GM12872 (cell line): ENCODE data around the gene CLRN3.
A peak's percentile ranks its signal among the peaks of the same experiment; 100 is the strongest.

Experiments used
- CTCF ChIP-seq: IDR thresholded peaks from 3 replicates; pipeline ENCODE4 v1.5.1; 2011; ENCODE audit warnings: low read depth, mild to moderate bottlenecking, low read length, moderate library complexity; ENCODE audit not compliant: insufficient read depth

Gene CLRN3

DNA sequence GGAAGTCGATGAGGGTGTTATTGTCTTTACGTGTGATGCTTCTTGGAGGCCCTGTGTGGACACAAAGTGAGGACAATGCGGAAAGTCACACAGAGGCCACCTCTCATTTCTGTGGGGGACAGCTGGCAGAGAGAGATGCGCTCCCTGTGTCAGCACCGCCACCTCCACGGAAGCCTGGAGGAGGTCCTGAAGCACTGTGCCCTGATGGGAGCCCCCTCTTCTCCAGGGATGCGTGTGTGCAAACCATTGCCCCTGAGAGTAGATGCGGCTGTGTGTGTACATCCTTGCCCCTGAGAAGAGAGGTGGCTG lies 16.2 kb upstream of the CLRN3 start:
- TF ChIP-seq CTCF, result no peak

GRCh38 chr10:127908106-127908958 lies 15.6 kb upstream of the CLRN3 start:
- TF ChIP-seq CTCF, result no peak

GRCh38 chr10:127907411-127908105 lies 14.8 kb upstream of the CLRN3 start:
- no peak for TF ChIP-seq CTCF

DNA sequence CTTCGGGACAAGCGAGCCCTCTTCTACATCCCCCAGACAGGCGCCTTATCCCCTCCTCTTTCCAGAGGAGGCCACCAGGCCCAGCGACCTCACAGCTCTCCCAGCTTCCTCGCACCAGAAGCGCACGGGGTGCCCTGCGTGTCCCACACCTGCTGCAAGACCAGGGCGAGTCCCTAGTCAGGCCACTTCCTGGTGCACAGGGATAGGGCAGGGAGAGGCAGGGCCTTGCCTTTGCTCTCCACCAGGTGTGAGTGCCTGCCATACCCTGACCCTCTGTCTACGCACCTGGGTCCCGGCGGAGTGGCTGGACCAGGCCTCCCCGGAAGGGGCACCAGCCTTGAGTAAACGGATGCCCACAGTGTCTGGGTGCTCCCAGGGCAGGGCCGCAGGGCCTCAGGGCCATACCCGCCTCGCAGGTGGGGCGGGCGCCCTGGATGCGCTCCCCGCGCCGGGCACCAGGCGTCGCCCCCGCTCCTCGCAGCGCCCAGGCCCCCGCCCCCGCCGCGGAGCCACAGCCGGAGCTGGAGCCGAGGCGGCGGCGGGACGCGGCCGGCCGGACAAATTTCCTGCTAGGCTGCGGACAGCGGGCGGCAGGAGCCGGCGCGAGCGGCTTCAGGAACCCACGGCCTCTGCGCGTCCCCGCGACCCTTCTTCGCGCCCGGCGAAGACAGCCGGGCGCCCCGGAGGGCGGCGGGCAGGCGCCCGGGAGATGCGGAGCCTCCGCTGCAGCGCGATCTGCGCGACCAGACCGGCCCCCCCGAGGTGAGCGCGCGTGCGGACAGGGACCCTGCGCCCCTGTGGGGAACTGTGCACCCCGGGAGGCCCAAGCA lies 14.0 kb upstream of the CLRN3 start, which contains the start of gene PTPRE:
TSS of gene PTPRE (plus strand) at position 556 of the 830 bp plus-strand sequence. CDS start 133,779 bp downstream, outside the sequence.
- peak; percentile 53 for TF ChIP-seq CTCF

DNA sequence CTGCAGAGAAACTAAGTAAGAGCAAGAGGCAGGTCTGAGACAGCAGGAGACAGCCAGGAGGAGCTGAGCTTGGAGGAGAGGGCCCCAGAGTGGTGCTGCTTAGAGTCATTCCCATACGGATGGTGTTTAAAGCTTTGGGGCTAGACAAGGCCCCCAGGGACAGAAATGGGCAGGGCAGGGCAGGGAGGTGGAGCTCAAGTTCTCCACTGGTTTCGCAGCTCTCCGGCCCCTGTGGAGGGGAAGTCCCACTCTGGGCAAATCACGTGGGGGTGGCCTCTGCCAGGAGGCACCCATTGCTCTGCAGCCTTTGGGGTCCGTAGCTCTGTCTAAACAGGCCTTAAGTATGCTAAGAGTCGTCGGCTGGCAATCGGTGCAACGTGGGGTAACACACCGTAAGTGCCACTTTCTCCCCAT lies 13.1 kb upstream of the CLRN3 start:
- no peak for TF ChIP-seq CTCF

- TF ChIP-seq CTCF, result no peak
Observed at GRCh38 chr10:127905001-127905847, 12.5 kb upstream of the CLRN3 start.
